ENCODE measurements around the gene FHL2. TPM values are rescaled to one million over a fixed set of nuclear protein-coding genes. Genes with fewer than 3 reads are reported as not detected.

Gene FHL2
- total RNA-seq, 2 experiments from 2014 or later: 3.0 to 3.1 TPM

GRCh38 chr2:105320651-105321215 is 78.1 kb downstream of the FHL2 start:
- CTCF ChIA-PET: interaction anchor here (1.4 kb wide), 1 partner anchor 33 kb away, joined by 4 read pairs; no protein-coding TSS in a partner anchor
- Mint-ChIP-seq H3K36me3 (ENCODE audit: low read depth) (peaks cover 15% of the 10 kb centered on the region), H3K27ac (no peak overlapping the region), H3K4me3 (no peak overlapping the region), H3K4me1 (peaks cover 7% of the 10 kb centered on the region), H3K27me3 (no peaks in the 10 kb centered on the region), H3K9me3 (no peaks in the 10 kb centered on the region)
- no peak for DNase-seq
- POLR2A ChIA-PET: interaction anchor here (0.7 to 1.1 kb wide), 2 partner anchors 10 to 663 kb away, joined by 3 to 4 read pairs; no protein-coding TSS in a partner anchor

DNA sequence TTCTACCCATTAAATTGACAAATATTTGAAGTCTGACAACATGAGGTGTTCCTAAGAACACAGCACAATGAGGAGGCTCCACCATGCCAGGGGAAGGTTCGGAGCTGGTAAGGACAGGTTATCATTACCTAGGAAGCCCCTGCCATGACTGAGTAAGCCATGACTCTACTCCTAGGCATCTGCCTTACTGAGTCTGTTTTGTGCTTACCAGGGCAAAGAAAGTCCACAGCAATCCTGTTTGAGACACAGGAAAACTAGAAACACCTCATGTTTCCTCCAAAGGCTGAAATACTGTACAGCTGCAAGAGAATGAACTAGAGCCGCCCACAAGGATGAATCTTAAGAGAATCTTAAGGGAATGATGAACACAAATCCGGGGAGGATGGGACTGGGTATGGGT is 80.9 kb downstream of the FHL2 start:
- POLR2A ChIA-PET: no interaction called here
- no peaks in the 10 kb centered on the region for H3K9me3 Mint-ChIP-seq
- peaks cover 7% of the 10 kb centered on the region for H3K36me3 Mint-ChIP-seq (ENCODE audit: low read depth)
- no peak for DNase-seq
- CTCF ChIA-PET: interaction anchor here (1.5 kb wide), 1 partner anchor 23 kb away, joined by 4 read pairs; no protein-coding TSS in a partner anchor
- no peak overlapping the region for H3K4me3 Mint-ChIP-seq
- H3K4me1 Mint-ChIP-seq: peaks cover 13% of the 10 kb centered on the region
- H3K27me3 Mint-ChIP-seq: no peaks in the 10 kb centered on the region
- H3K27ac Mint-ChIP-seq: no peak overlapping the region

GRCh38 chr2:105315314-105315713 is 83.5 kb downstream of the FHL2 start:
- DNase-seq: no peak
- CTCF ChIA-PET: interaction anchor here (0.9 kb wide), 1 partner anchor 27 kb away, joined by 3 read pairs; no protein-coding TSS in a partner anchor
- Mint-ChIP-seq H3K9me3 (no peaks in the 10 kb centered on the region), H3K27me3 (no peaks in the 10 kb centered on the region), H3K4me3 (no peak overlapping the region), H3K27ac (no peak overlapping the region), H3K4me1 (peaks cover 11% of the 10 kb centered on the region), H3K36me3 (ENCODE audit: low read depth) (peaks cover 3% of the 10 kb centered on the region)
- POLR2A ChIA-PET: no interaction called here

GRCh38 chr2:105313877-105314276 is 85.0 kb downstream of the FHL2 start:
- Mint-ChIP-seq H3K4me1 (peaks cover 11% of the 10 kb centered on the region), H3K9me3 (no peaks in the 10 kb centered on the region), H3K27ac (no peak overlapping the region), H3K36me3 (ENCODE audit: low read depth) (peaks cover 4% of the 10 kb centered on the region), H3K4me3 (no peak overlapping the region), H3K27me3 (no peaks in the 10 kb centered on the region)
- DNase-seq: no peak
- CTCF ChIA-PET: interaction anchor here (1.4 kb wide), 1 partner anchor 26 kb away, joined by 3 read pairs; no protein-coding TSS in a partner anchor
- POLR2A ChIA-PET: no interaction called here

Other genes starting within 250 kb of the FHL2 start
- not detected for gene GPR45, start 157.3 kb downstream of the FHL2 start, total RNA-seq
- 10 to 100 TPM; 15.9 to 17.0 TPM for gene TGFBRAP1, start 69.3 kb downstream of the FHL2 start, total RNA-seq
- 10 to 100 TPM; 22.0 to 23.5 TPM for gene C2orf49, start 61.5 kb downstream of the FHL2 start, total RNA-seq